Right atrium auricular region (tissue), 2 donors: ENCODE results near the gene MRPL10. TPM values are rescaled to one million over a fixed set of nuclear protein-coding genes. Genes with fewer than 3 reads are reported as not detected.

Source experiments
- DNase-seq: peaks from one replicate; pipeline ENCODE4 v3.0.0-alpha.2; 2019; ENCODE audit warnings: low spot score
- H3K27ac ChIP-seq, 2 donors: fragments of 200-600 bp; sonication (generic); 1 replicate in 1 of 2; 2 replicates in 1 of 2; pipeline ENCODE4 v1.5.1; 2016 to 2019
- H3K27me3 ChIP-seq, 2 donors: fragments of 200-600 bp; sonication (generic); one replicate each; pipeline versions ENCODE4 v1.5.1 to v1.6.0; 2017 to 2019
- H3K36me3 ChIP-seq: fragments of 200-600 bp; sonication (generic); one replicate; pipeline ENCODE4 v1.5.1; 2016
- H3K4me1 ChIP-seq, 2 donors: fragments of 200-600 bp; sonication (generic); one replicate each; pipeline versions ENCODE4 v1.5.1 to v1.6.0; 2017 to 2019
- H3K4me3 ChIP-seq, 2 donors: fragments of 200-600 bp; sonication (generic); 1 replicate in 1 of 2; 2 replicates in 1 of 2; pipeline ENCODE4 v1.5.1; 2017 to 2019; ENCODE audit warnings: mild to moderate bottlenecking in 1 of 2, moderate library complexity in 1 of 2
- H3K9me3 ChIP-seq, 2 donors: fragments of 200-600 bp; sonication (generic); one replicate each; pipeline ENCODE4 v1.5.1; 2019
- CTCF ChIP-seq, 2 donors: fragments of 200-600 bp; sonication (generic); IDR thresholded peaks; one replicate each; pipeline ENCODE4 v1.5.1; 2019; ENCODE audit warnings: antibody characterized with exemption in 2 of 2
- total RNA-seq, 2 donors: library from RNA; depleted of rRNA; stranded (reverse); fragments of >200 nt; gene quantifications; one replicate each; pipeline ENCODE4 v1.1.0, GENCODE V29; 2016

The MRPL10 gene
- total RNA-seq, 2 donors from 2014 or later = 51.8 to 61.3 TPM

GRCh38 chr17:47839071-47839470, 7.7 kb upstream of the MRPL10 start:
- Histone ChIP-seq H3K9me3 (no peaks in the 10 kb centered on the region), H3K4me3 (no peak overlapping the region), H3K36me3 (peaks cover 5% of the 10 kb centered on the region), H3K27ac (no peak overlapping the region), H3K4me1 (peaks cover 0 to 27% of the 10 kb centered on the region in 2 donors), H3K27me3 (no peaks in the 10 kb centered on the region)
- no peak for TF ChIP-seq CTCF (IDR thresholded peaks at IDR 0.05)
- no peak for DNase-seq

GRCh38 chr17:47838636-47839035, 7.3 kb upstream of the MRPL10 start:
- DNase-seq = no peak
- Histone ChIP-seq H3K4me3 (no peak overlapping the region), H3K36me3 (peaks cover 5% of the 10 kb centered on the region), H3K27ac (no peak overlapping the region), H3K4me1 (peaks cover 0 to 27% of the 10 kb centered on the region in 2 donors), H3K27me3 (no peaks in the 10 kb centered on the region), H3K9me3 (no peaks in the 10 kb centered on the region)
- TF ChIP-seq CTCF (IDR thresholded peaks at IDR 0.05) = no peak

GRCh38 chr17:47837401-47838039, 6.2 kb upstream of the MRPL10 start:
- TF ChIP-seq CTCF (IDR thresholded peaks at IDR 0.05) = no peak
- Histone ChIP-seq H3K9me3 (no peaks in the 10 kb centered on the region), H3K27ac (no peak overlapping the region), H3K4me1 (peaks cover 0 to 27% of the 10 kb centered on the region in 2 donors), H3K27me3 (no peaks in the 10 kb centered on the region), H3K4me3 (no peak overlapping the region), H3K36me3 (peaks cover 5% of the 10 kb centered on the region)
- no peak for DNase-seq

GRCh38 chr17:47836601-47837000, 5.3 kb upstream of the MRPL10 start:
- TF ChIP-seq CTCF (IDR thresholded peaks at IDR 0.05) = no peak
- DNase-seq = no peak
- H3K4me1 ChIP-seq = peaks cover 0 to 30% of the 10 kb centered on the region in 2 donors
- H3K27ac ChIP-seq = no peak overlapping the region
- H3K9me3 ChIP-seq = no peaks in the 10 kb centered on the region
- peaks cover 5% of the 10 kb centered on the region for H3K36me3 ChIP-seq
- no peak overlapping the region for H3K4me3 ChIP-seq
- H3K27me3 ChIP-seq = no peaks in the 10 kb centered on the region

- no peaks in the 10 kb centered on the region for H3K27me3 ChIP-seq
- peaks cover 5% of the 10 kb centered on the region for H3K36me3 ChIP-seq
- no peak for TF ChIP-seq CTCF (IDR thresholded peaks at IDR 0.05)
- H3K4me1 ChIP-seq = peaks cover 0 to 28% of the 10 kb centered on the region in 2 donors
- H3K9me3 ChIP-seq = no peaks in the 10 kb centered on the region
- H3K4me3 ChIP-seq = no peak overlapping the region
- no peak for DNase-seq
- H3K27ac ChIP-seq = no peak overlapping the region
These were observed 3.4 kb upstream of the MRPL10 start for GRCh38 chr17:47834756-47835155.

- H3K36me3 ChIP-seq = peaks cover 22% of the 10 kb centered on the region
- H3K27me3 ChIP-seq = no peaks in the 10 kb centered on the region
- peak overlapping the region; percentile 68 to 85 for H3K4me3 ChIP-seq
- peaks cover 0 to 17% of the 10 kb centered on the region in 2 donors for H3K4me1 ChIP-seq
- DNase-seq = no peak
- H3K27ac ChIP-seq = no peak overlapping the region
- TF ChIP-seq CTCF (IDR thresholded peaks at IDR 0.05) = no peak
- H3K9me3 ChIP-seq = no peaks in the 10 kb centered on the region
These were observed 590 bp upstream of the MRPL10 start for GRCh38 chr17:47831934-47832327.
